GM21381 (cell line): ENCODE data around the gene CD93.

Source experiments
- ATAC-seq: cut with Tn5 transposase; IDR thresholded peaks from one replicate; pipeline ENCODE4 v1.9.1; 2021; ENCODE audit warnings: mild to moderate bottlenecking, moderate library complexity; ENCODE audit not compliant: unreplicated experiment

The CD93 gene

DNA sequence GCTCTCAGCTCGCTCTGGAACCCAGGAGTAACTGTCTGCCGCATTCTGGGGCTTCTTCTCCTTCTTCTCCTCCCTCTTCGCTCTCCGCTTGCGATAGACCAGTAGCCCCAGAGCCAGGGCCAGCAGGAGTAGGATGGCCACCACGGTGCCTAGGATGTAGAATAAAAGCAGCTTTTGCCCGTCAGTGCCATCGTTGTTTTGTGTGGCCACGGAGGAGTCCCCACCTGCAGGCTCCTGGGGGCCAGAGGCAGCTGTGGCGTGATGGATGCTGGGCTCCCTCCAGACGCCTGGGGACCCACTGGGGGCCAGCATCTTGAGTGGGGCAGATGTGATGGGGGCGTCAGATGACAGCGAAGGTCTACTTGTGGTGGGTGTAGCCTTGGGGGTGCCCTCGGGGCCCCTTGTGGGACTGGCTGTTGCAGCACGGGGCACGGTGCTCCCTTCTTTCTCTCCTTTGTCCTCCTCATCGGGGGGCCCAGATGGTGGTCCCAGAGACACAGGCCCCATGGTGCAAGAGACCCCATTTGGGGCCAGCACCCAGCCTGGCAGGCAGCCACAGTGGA is 1.8 kb downstream of the CD93 start:
- no peak for ATAC-seq

GRCh38 chr20:23083553-23084220 is 2.4 kb downstream of the CD93 start:
- no peak for ATAC-seq

- ATAC-seq, result no peak
Measured at GRCh38 chr20:23082846-23083552, 3.1 kb downstream of the CD93 start.

DNA sequence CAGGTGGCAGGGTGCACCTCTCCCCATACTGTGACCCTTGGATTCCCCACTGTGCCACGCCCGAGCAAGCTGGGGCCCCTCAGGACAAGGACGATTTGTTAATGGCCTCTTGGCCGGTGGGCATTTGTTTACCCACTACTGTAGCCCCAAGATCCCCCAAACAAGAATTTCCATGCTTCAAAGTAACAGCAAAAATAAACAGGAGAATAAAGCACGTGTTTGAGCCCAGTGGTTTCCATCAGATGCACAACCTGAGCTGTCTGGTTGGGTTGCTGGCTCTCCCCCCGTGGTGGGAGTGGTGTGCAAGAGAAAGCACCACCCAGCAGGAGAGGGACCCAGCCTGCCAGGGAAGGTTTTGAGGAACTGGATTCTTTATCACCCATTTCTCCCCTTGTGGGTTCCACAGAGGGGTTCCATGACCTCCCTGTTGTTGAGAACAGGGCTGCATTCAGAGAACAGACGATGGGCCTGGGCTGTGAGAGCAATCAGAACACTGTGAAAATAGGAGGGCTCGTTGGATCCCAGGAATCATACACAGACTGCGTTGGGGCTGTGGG is 4.8 kb downstream of the CD93 start:
- ATAC-seq, result no peak

DNA sequence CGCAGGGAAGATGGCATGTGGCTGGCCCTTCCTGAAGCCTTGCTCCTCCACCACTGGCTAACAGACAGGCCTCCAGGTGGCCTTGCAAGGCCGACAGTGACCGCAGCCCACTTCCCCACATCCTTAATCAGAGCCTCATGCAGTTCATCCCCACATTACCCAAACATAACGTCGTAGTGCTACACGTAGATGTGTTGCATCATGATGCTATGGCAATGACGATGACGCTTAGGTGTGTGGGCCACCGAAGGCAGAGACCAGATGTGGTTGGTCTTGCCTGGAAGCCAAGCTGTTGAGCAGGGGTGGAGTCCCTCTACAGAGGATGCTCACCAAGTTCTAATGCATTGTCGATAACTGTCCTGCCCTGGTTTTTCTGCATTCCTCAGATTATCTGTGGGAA is 5.6 kb downstream of the CD93 start:
- no peak for ATAC-seq

- ATAC-seq, result no peak
Measured at GRCh38 chr20:23079926-23080325, 6.2 kb downstream of the CD93 start.

DNA sequence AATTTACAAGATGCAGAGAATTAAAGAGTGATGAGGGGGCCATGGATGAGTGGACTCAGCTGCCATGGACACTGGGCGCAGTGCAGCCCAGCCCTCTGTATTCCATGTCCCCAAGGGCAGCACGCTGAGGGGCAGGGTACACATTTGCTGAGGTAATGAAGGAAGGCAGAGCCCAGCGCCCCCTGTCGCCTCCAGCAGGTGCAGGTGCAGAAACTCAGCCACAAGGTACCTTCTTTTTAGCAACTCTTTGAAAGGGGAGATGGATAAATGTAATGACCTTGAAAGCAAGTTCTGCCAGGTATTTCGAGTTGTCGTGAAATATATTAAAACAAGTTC is 7.1 kb downstream of the CD93 start:
- no peak for ATAC-seq

- ATAC-seq, result no peak
Measured at GRCh38 chr20:23078351-23079015, 7.6 kb downstream of the CD93 start.

DNA sequence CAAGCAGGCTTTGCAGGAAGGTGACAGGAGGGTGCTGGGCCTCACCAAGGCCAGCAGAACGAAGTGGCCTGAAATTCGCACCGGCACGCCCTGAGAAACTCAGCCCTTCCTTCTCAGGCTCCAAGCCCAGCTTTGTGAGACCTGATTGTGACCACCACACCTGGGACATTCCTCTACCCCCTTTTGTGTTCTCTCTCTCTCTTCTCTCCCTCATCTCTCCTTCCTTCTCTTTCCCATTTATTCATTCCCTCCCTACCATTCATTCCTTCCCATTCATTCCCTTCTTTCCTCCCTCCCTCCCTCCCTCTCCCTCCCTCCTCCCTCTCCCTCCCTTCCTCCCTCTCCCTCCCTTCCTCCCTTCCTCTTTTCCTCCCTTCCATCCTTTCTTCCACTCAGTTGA is 8.8 kb downstream of the CD93 start:
- no peak for ATAC-seq

DNA sequence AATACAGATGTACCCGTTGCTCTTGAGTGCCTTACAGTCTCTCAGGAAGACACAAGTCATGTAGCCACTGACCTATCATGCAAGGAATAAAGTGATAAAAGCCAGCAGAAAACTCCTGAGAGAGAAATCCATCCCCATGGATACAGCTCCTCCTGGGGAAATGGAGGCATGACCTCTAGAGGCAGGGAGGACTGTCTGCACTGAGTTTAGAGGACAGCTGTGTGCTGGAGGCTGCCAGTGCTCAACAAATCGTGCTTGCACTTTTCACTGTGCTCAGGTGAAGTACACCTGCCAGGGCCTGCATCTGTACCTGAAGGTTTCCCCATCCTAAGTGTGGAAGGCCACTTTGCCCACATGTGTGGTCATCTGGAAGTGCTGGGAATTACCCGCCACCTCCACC is 12.1 kb downstream of the CD93 start:
- no peak for ATAC-seq

GRCh38 chr20:23072892-23073586 is 13.1 kb downstream of the CD93 start:
- no peak for ATAC-seq

DNA sequence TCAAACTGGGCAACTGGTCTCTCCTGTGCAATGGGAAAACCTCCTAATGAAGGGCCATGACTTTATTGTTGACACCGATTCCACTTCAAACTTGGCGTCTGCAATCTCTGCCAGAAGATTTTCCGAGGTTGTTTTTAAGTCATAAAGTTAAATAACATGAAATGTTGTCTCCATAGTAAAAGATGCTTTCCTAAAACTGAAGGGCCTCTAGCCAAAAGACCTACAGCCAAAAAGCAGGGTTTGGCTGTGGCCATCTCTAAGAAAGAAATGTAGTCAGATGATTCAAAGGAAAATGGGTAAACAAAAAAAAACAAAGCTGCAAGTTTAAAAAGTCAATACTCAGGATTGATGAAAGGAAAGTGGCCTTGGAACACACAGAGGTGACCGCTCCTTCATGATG is 14.1 kb downstream of the CD93 start:
- no peak for ATAC-seq

DNA sequence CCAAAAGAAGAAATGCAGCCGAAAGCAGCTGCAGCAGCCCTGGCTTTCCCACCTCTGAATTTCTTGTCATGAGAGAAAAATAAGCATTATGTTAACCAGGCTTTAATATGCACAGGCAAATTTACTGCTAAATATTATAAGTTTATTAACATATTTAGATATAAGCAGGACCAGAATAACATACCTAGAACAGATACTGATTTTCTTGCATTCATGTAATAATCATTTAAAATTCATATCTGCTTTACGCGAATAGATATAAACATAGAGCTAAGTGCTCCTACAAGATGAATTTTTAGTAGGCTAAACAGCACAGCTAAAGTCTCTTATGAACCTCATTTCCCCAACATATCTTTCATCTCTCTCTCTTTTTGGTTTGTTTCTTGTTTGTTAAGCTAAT is 14.7 kb downstream of the CD93 start:
- ATAC-seq, result no peak

GRCh38 chr20:23069108-23069507 is 17.0 kb downstream of the CD93 start:
- ATAC-seq, result no peak

DNA sequence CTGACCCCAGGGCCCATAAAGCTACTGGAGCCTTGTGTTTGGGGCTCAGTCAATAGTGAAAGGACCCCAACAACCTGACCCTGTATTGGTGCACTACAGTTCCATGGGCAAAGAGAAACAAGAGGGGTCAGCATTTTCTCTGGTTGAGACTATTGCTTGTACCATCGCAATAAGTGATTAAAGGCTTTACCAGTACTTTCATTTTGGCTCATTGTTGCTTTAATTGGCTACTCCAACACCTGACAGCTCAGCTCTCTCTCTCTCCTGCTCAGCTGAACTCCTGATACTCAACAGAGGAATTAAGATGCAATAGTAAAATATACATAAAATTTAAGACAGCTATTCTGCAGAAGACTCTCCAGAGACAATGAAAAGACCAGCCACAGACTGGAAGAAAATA is 17.8 kb downstream of the CD93 start:
- no peak for ATAC-seq

- no peak for ATAC-seq
Measured at GRCh38 chr20:23066772-23067171, 19.4 kb downstream of the CD93 start.

- ATAC-seq, result no peak
Measured at GRCh38 chr20:23065266-23066201, 20.6 kb downstream of the CD93 start.

- no peak for ATAC-seq
Measured at GRCh38 chr20:23063581-23063980, 22.5 kb downstream of the CD93 start.

DNA sequence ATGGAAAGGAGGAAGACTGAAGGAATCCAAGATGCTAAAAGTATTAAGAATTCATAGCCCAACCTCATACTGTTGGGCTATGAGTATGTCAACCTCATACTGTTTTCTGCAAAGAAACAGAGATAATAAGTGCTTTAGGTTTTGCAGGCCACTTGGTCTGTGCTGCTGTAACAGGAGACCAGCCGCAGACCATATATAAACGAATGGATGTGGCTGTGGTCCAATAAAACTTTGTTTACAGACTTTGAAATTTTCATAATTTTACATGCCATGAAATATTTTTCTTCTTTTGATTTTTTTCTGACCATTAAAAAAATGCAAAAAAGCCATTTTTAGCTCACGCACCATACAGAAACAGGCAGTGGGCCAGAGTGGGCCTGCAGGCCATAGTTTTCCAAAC is 23.0 kb downstream of the CD93 start:
- no peak for ATAC-seq

- ATAC-seq, result no peak
Measured at GRCh38 chr20:23062632-23063031, 23.5 kb downstream of the CD93 start.
